HG03039 (cell line): Measurements from ENCODE around the gene KIRREL1.
"Not testable (repeated sequence)": the region's sequence is repeated elsewhere in the genome, so short reads cannot be mapped to it uniquely, and the experiment has no call there.

Experiments
- ATAC-seq: cut with Tn5 transposase; IDR thresholded peaks from one replicate; pipeline ENCODE4 v1.9.1; 2021; ENCODE audit warnings: mild to moderate bottlenecking, moderate library complexity; ENCODE audit not compliant: unreplicated experiment

KIRREL1 gene

DNA sequence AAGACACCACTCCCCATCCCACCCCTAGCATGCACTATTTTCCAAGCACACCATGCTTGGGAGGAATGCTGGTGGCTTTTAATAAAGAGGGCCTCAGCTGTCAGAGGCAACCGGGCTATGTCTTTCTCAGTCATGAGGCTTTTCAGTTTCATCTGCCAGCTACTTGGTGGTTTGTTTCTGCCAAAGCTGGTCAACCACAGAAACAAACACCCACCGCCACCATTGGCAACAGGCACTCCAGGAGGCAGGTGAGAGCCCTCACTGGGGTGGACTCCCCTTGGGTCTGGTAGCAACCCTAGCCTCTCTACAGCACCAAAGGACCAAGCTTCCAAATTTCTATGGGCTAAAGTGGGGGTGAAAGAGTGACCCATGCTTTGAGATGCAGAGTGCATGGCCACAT is 133.0 kb downstream of the KIRREL1 start:
- no peak for ATAC-seq

DNA sequence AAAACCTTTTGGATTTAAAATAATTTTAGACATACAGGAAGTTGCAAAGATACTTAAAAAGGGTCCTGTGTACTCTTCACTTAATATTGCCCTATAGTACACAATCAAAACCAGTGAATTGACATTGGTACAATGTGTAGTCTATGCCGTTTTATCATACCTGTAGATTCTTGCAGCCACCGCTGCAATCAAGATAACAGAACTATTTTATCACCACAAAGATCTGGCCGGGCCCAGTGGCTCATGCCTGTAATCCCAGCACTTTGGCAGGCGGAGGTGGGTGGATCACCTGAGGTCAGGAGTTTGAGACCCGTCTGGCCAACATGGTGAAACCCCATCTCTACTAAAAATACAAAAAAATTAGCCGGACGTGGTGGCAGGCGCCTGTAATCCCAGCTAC is 135.1 kb downstream of the KIRREL1 start:
- not testable (repeated sequence) for ATAC-seq

DNA sequence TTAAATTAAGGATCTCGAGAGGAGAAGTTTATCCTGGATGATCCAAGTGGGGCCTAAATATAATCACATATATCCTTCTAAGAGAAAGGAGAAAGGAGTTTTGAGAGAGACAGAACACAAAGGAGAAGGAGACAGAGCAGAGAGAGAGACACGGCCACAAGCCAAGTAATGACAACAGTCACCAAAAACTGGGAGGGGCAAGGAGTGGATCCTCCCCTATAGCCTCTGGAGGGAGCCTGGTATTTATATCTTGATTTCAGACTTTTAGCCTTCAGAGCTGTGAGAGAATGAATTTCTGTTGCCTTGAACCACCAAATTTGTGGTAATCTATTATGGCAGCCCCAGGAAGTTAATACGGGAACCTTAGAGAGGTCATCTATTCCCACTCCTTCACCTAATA is 137.8 kb downstream of the KIRREL1 start:
- ATAC-seq, result no peak

DNA sequence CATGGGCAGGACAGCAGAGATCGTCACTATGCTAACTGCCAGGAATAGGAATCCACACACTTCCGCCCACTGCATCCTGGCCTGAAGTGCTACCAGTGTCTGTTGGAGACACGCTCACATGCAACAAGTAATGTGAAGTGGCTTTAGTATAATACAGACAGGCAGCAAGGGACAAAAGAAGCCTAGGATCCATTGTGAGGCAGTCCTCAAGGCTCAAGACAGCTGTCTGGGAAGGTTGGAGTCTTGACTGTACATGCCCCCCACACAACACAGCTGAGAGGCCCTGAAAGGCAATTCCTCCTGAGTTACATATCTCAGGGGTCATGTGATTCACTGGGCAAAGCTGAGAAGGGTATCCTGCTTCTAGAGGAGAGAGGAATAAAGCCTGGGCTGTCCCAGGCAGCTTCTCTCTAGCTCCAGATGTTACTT is 147.3 kb downstream of the KIRREL1 start:
- ATAC-seq, result no peak

DNA sequence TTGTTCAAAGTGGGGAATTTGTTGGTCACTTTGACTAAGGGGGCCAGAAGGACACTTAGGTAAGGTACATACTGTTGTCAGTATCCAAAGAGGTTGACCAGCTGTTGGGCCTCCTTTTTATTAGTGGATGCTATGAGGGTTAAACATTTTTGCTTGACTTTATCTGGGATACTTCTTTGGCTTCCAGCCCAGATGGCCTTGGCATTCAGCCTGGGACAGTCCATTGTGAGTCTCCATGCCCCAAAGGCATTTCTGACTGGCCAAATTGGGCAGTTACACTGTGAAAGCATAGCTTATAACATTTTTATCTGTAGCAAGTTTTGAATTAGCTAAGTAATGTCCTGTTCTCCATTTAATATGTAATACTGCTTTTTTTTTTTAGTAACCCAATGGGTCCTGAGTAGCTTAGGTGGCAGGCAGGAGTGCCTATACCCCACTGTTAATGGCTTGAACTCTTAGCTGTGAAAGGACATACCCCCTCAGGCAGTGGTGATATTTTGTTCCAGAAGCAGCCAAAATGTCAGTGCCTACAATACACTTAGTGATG is 151.8 kb downstream of the KIRREL1 start:
- ATAC-seq, result no peak

DNA sequence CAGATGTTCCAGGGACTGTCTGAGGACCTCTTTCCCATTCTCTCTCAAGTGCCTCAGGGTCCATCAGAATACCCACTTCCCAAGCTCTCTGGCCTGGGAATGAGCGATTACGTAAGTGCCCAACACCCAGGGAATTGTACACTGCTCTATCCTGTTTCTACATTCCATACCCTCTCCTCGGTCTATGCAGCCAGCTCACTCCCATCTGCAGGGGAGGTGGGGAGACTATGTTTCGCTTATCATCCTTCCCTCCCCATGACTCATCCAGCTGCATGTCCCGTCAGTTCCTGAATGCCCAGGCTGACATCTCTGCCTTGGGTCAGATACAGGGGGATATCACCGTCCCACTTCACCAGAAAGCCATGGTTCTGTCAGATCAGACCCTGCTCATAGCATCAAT is 152.7 kb downstream of the KIRREL1 start:
- ATAC-seq, result no peak

DNA sequence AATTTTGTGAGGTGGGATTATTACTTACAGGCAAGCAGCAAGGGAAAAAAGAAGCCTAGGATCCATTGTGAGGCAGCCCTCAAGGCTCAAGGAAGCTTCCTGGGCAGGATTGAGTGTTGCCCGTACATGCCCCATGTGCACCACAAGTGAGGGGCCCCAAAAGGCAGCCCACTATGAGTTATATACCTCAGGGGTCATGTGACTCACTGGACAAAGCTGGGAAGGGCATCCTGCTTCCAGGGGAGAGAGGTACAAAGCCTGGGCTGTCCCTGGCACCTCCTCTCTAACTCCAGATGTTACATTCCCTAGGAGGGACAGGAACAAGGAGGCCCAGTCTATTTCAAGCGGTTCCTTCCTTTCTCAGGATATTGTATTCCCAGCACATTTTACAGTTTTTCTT is 153.3 kb downstream of the KIRREL1 start:
- no peak for ATAC-seq

DNA sequence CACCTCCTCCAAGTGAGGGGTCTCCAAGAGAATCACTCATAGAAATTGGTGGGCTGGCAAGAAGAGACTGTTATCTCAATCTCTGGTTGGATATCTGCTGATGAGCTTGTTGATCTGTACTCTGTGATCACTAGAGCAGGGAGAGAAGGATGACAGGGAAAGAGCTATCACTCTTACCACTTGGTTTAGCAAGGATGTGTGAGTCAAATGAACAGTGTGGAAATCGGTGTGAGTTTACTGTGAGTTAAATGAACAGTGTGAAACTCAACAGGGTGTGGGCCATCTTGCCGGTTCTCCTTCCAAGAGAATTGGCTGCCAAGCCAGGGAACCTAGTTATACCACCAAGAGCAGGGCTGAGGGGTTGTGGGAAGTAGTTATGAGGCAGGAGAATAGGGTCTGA is 154.0 kb downstream of the KIRREL1 start:
- no peak for ATAC-seq

DNA sequence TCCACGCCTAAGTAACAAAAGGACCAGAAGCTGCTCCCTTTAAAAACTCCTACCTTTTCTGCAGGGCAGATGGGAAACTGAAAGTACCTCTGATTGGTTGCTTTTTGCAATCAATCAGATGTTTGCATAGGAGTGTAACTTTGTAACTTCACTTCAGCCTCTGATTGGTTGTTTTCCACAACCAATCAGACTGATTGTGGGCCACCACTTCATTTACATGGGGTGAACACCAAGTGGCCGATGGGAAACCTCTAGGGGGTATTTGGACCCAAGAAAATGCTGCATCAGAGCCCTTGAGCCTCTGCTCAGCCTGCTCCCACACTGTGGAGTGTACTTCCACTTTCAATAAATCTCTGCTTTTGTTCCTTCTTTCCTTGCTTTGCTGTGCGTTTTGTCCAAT is 154.4 kb downstream of the KIRREL1 start:
- no peak for ATAC-seq

DNA sequence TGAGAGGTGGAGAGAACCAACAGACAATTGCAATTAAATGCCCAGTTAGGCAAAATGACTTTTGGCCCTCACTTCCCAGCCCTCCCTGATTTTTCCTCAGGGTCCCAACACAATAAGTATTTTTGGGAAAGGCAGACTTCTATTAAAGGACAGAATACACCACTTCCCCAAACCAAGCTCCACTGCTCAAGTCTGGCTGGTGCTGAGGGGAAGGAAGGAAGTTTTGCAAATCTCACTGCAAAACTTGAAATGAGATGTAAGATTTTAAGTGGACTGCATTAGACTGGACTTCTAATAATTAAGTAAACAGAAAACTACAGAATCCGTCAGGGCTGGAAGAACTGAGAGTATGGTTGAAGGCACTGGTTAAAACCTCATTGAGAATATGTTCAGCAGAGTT is 155.0 kb downstream of the KIRREL1 start:
- ATAC-seq, result no peak

DNA sequence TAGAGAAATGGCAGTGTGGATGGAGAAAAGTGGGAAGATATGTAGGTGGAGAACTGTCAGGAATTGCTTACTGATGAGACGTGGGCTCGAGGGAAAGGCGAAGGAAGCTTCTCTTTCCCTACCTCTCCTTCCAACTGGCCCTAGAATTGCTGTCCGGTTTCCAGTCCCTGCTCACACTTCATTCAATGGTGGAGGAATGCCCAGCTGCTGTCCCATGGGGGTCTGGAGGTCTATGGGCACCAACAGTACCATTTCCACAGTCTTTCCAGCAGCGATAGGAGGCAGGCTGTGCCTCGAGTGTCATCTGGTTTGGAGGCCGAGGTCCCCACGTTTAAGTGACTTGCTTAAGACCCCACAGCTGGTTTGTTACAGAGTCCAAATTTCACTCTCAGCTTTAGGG is 155.7 kb downstream of the KIRREL1 start:
- no peak for ATAC-seq
